Measurements from ENCODE around the gene NEXMIF. TPM values are rescaled to one million over a fixed set of nuclear protein-coding genes. Genes with fewer than 3 reads are reported as not detected.
"Not testable (repeated sequence)": the region's sequence is repeated elsewhere in the genome, so short reads cannot be mapped to it uniquely, and the experiment has no call there.

NEXMIF gene
- total RNA-seq, 1 donor from 2014 or later = 1.1 TPM

DNA sequence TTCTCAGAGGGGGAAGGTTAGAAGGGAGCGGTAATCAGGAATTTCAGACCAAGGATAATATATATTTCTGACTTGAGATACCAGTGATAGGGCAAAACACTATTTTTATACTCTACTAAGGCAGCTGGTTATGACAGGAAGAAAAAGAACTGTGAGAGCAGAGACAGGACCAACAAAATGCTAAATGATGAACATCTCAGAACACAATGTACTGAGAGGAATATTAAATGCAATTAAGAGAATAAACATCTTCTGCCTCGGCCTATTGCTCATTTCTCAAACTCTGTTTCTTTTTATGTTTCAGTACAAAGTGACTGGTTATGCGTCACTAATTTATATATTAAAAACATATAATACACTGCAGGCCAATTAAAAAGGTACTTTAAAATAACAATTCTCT, 188.8 kb downstream of the NEXMIF start:
- TF ChIP-seq, protein P1, sequence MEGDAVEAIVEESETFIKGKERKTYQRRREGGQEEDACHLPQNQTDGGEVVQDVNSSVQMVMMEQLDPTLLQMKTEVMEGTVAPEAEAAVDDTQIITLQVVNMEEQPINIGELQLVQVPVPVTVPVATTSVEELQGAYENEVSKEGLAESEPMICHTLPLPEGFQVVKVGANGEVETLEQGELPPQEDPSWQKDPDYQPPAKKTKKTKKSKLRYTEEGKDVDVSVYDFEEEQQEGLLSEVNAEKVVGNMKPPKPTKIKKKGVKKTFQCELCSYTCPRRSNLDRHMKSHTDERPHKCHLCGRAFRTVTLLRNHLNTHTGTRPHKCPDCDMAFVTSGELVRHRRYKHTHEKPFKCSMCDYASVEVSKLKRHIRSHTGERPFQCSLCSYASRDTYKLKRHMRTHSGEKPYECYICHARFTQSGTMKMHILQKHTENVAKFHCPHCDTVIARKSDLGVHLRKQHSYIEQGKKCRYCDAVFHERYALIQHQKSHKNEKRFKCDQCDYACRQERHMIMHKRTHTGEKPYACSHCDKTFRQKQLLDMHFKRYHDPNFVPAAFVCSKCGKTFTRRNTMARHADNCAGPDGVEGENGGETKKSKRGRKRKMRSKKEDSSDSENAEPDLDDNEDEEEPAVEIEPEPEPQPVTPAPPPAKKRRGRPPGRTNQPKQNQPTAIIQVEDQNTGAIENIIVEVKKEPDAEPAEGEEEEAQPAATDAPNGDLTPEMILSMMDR (conservative IDR thresholded peaks at IDR 0.05) = no peak
- Mint-ChIP-seq H3K9me3 (no peaks in the 10 kb centered on the region), H3K4me3 (no peak overlapping the region), H3K4me1 (ENCODE audit: unreplicated experiment) (no peaks in the 10 kb centered on the region), H3K27ac (no peak overlapping the region), H3K27me3 (no peaks in the 10 kb centered on the region), H3K36me3 (no peaks in the 10 kb centered on the region)
- no peak for DNase-seq (ENCODE audit: extremely low spot score, unreplicated experiment)

DNA sequence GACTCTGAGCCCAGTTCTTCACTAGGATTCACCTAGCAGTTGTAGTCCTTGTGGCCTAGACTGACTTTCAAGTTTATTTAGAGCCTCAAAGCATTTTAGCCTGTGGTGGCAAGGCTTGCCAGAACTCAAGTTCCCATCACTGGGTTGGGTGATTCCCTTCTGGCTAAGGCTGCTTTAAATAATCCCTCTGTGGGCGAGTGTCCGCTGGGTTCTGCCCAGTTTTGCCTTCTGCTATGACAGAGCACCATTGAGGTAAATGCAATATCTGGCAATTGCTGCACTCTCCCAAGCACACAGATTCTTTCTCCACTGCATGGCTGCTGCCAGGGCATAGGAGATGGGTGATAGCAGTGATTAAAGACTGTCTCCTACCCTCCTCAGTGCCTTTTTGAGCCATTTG, 220.0 kb downstream of the NEXMIF start:
- no peaks in the 10 kb centered on the region for H3K9me3 Mint-ChIP-seq
- TF ChIP-seq, protein P1 (conservative IDR thresholded peaks at IDR 0.05) = no peak
- H3K4me1 Mint-ChIP-seq (ENCODE audit: unreplicated experiment) = no peaks in the 10 kb centered on the region
- no peak overlapping the region for H3K4me3 Mint-ChIP-seq
- H3K36me3 Mint-ChIP-seq = no peaks in the 10 kb centered on the region
- no peaks in the 10 kb centered on the region for H3K27me3 Mint-ChIP-seq
- no peak overlapping the region for H3K27ac Mint-ChIP-seq
- DNase-seq (ENCODE audit: extremely low spot score, unreplicated experiment) = no peak

DNA sequence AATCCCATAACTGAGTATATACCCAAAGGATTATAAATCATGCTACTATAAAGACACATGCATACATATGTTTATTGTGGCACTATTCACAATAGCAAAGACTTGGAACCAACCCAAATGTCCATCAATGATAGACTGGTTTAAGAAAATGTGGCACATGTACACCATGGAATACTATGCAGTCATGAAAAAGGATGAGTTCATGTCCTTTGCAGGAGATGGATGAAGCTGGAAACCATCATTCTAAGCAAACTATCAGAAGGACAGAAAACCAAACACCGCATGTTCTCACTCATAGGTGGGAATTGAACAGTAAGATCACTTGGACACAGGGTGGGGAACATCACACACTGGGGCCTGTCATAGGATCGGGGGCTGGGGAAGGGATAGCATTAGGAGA, 223.9 kb downstream of the NEXMIF start:
- H3K4me3 Mint-ChIP-seq; H3K27ac Mint-ChIP-seq; H3K4me1 Mint-ChIP-seq (ENCODE audit: unreplicated experiment); DNase-seq (ENCODE audit: extremely low spot score, unreplicated experiment); H3K9me3 Mint-ChIP-seq; H3K36me3 Mint-ChIP-seq; H3K27me3 Mint-ChIP-seq: not testable (repeated sequence)

DNA sequence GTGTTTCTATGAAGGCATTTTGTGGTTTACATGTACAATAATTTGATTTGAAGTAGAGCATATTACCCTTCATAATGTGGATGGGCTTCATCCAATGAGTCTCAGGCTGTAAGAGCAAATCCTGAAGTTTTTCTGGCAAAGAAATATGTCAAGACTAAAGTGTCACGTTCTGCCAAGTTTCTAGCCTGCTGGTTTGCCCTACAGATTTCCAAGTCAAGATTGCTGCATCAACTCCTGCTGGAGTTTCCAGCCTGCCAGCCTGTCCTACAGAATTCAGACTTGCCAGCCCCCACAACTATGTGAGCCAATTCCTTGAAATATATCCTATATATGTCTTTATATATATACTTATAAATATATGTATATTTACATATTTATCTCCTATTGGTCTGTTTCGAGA, 240.8 kb downstream of the NEXMIF start:
- H3K4me1 Mint-ChIP-seq (ENCODE audit: unreplicated experiment) = no peaks in the 10 kb centered on the region
- no peak for DNase-seq (ENCODE audit: extremely low spot score, unreplicated experiment)
- H3K27me3 Mint-ChIP-seq = no peaks in the 10 kb centered on the region
- TF ChIP-seq, protein P1 (conservative IDR thresholded peaks at IDR 0.05) = no peak
- peaks cover 12% of the 10 kb centered on the region for H3K9me3 Mint-ChIP-seq
- no peak overlapping the region for H3K4me3 Mint-ChIP-seq
- no peaks in the 10 kb centered on the region for H3K36me3 Mint-ChIP-seq
- H3K27ac Mint-ChIP-seq = no peak overlapping the region

Other genes starting within 250 kb of the NEXMIF start
- 29.4 and 30.5 TPM in 2 replicates for gene ABCB7, start 230.8 kb upstream of the NEXMIF start, total RNA-seq (ENCODE audit: low replicate concordance)